HG02852 (cell line): ENCODE measurements around the gene DNAH17.

Experiments used
- ATAC-seq: cut with Tn5 transposase; IDR thresholded peaks from one replicate; pipeline ENCODE4 v1.9.1; 2021; ENCODE audit warnings: mild to moderate bottlenecking, moderate library complexity; ENCODE audit not compliant: unreplicated experiment

Gene DNAH17

GRCh38 chr17:78575340-78575739 is 1.9 kb downstream of the DNAH17 start:
- no peak for ATAC-seq

- no peak for ATAC-seq
These were observed 3.2 kb downstream of the DNAH17 start for GRCh38 chr17:78573955-78574354.

GRCh38 chr17:78572239-78573205 is 4.7 kb downstream of the DNAH17 start:
- ATAC-seq, result no peak

- no peak for ATAC-seq
These were observed 5.9 kb downstream of the DNAH17 start for GRCh38 chr17:78571329-78571728.

- no peak for ATAC-seq
These were observed 8.6 kb downstream of the DNAH17 start for GRCh38 chr17:78568494-78569115.

GRCh38 chr17:78567991-78568390 is 9.2 kb downstream of the DNAH17 start:
- ATAC-seq, result no peak

- ATAC-seq, result no peak
These were observed 10.2 kb downstream of the DNAH17 start for GRCh38 chr17:78566947-78567346.

- no peak for ATAC-seq
These were observed 13.7 kb downstream of the DNAH17 start for GRCh38 chr17:78563189-78564145.

GRCh38 chr17:78562734-78563133 is 14.5 kb downstream of the DNAH17 start:
- no peak for ATAC-seq

- ATAC-seq, result no peak
These were observed 16.0 kb downstream of the DNAH17 start for GRCh38 chr17:78561166-78561565.

- no peak for ATAC-seq
These were observed 16.5 kb downstream of the DNAH17 start for GRCh38 chr17:78560731-78561130.

- no peak for ATAC-seq
These were observed 17.3 kb downstream of the DNAH17 start for GRCh38 chr17:78559749-78560368.

GRCh38 chr17:78558989-78559388 is 18.2 kb downstream of the DNAH17 start:
- no peak for ATAC-seq

- ATAC-seq, result no peak
These were observed 18.9 kb downstream of the DNAH17 start for GRCh38 chr17:78558181-78558850.

- ATAC-seq, result no peak
These were observed 19.6 kb downstream of the DNAH17 start for GRCh38 chr17:78557598-78558039.

- ATAC-seq, result no peak
These were observed 20.4 kb downstream of the DNAH17 start for GRCh38 chr17:78556812-78557211.

- ATAC-seq, result no peak
These were observed 21.3 kb downstream of the DNAH17 start for GRCh38 chr17:78555746-78556401.

GRCh38 chr17:78550464-78550863 is 26.7 kb downstream of the DNAH17 start:
- ATAC-seq, result no peak

- ATAC-seq, result no peak
These were observed 28.5 kb downstream of the DNAH17 start for GRCh38 chr17:78548725-78549124.
